GM12878 (cell line): ENCODE results near the gene DTNBP1. TPM values are rescaled to one million over a fixed set of nuclear protein-coding genes. Genes with fewer than 3 reads are reported as not detected.

Source experiments
- ATAC-seq: fragments of 200-7000 bp; cut with Tn5 transposase; 3 replicates; pipeline ENCODE4 v1.9.1; 2020; ENCODE audit warnings: mild to moderate bottlenecking, moderate library complexity
- BruUV-seq: library from RNA; stranded (reverse); fragments of 400-500 nt; replicated peaks from 2 replicates; lab custom pipeline; 2021; lab: Mats Ljungman, UMichigan
- CTCF ChIA-PET: fragments of 300-600 bp; sonication (Branson Sonifier 250); formaldehyde crosslinking; extraction: SDS; loops from one replicate; lab custom pipeline; 2021; ENCODE audit warnings: inconsistent platforms; lab: Yijun Ruan, JAX
- POLR2A ChIA-PET: fragments of 350-600 bp; formaldehyde crosslinking; extraction: SDS; loops from one replicate; lab custom pipeline; 2021; ENCODE audit warnings: inconsistent platforms; lab: Charles Lee
- RAD21 ChIA-PET: fragments of 300-600 bp; sonication (Branson Sonifier 250); formaldehyde crosslinking; loops from one replicate; lab custom pipeline; 2023; ENCODE audit warnings: antibody characterized with exemption; ENCODE audit not compliant: unreplicated experiment; lab: Charles Lee
- SMC1A ChIA-PET: fragments of 300-600 bp; sonication (Branson Sonifier 250); formaldehyde crosslinking; loops from one replicate; lab custom pipeline; 2023; ENCODE audit not compliant: unreplicated experiment, uncharacterized antibody; lab: Charles Lee
- DNase-seq: peaks from one replicate; pipeline ENCODE4 v3.0.0-alpha.2; 2011; ENCODE audit warnings: low read depth, low spot score
- FAIRE-seq: peaks from 3 replicates; lab custom pipeline; 2011; peaks lifted over from hg19 to GRCh38; lab: Jason Lieb, UNC
- H2AFZ ChIP-seq: 2 replicates; pipeline ENCODE4 v1.6.0; 2011; ENCODE audit warnings: low read depth, low read length, control low read depth; ENCODE audit not compliant: control insufficient read depth
- H3K27ac ChIP-seq: 2 replicates; pipeline ENCODE4 v1.5.1; 2011; ENCODE audit warnings: control low read depth; ENCODE audit not compliant: control insufficient read depth, insufficient read depth
- H3K27me3 ChIP-seq, 2 experiments: replicated peaks in 1 of 2; 2 replicates each; pipeline versions ENCODE4 v1.6.0 to v1.6.1; 2011; ENCODE audit warnings: low read length in 1 of 2; ENCODE audit not compliant: control insufficient read depth in 2 of 2, insufficient read depth in 2 of 2
- H3K36me3 ChIP-seq, 2 experiments: 2 replicates each; pipeline ENCODE4 v1.5.1; 2011; ENCODE audit warnings: low read length in 1 of 2; ENCODE audit not compliant: control insufficient read depth in 2 of 2, insufficient read depth in 2 of 2
- H3K4me1 ChIP-seq: 2 replicates; pipeline ENCODE4 v1.6.1; 2011; ENCODE audit warnings: mild to moderate bottlenecking, low read length, moderate library complexity, mixed read lengths; ENCODE audit not compliant: control insufficient read depth, insufficient read depth
- H3K4me2 ChIP-seq: 2 replicates; pipeline ENCODE4 v1.6.0; 2011; ENCODE audit warnings: control low read depth; ENCODE audit not compliant: control insufficient read depth, insufficient read depth
- H3K4me3 ChIP-seq: fragments of 200-600 bp; sonication (generic); 2 replicates; pipeline ENCODE4 v1.5.1; 2016
- H3K79me2 ChIP-seq: 2 replicates; pipeline ENCODE4 v1.6.0; 2011; ENCODE audit warnings: low read length; ENCODE audit not compliant: control insufficient read depth, insufficient read depth
- H3K9ac ChIP-seq: 2 replicates; pipeline ENCODE4 v1.8.0; 2011; ENCODE audit warnings: low read length, control low read depth, mixed read lengths; ENCODE audit not compliant: control insufficient read depth, insufficient read depth
- H3K9me3 ChIP-seq: replicated peaks from 3 replicates; pipeline ENCODE4 v1.5.1; 2011; ENCODE audit warnings: mild to moderate bottlenecking, low read length; ENCODE audit not compliant: control insufficient read depth, insufficient read depth
- H4K20me1 ChIP-seq: 2 replicates; pipeline ENCODE4 v1.6.0; 2011; ENCODE audit not compliant: control insufficient read depth, insufficient read depth
- BHLHE40 ChIP-seq, 2 experiments: fragments of 450-650 bp in 1 of 2; IDR thresholded peaks; 2 replicates each; pipeline ENCODE4 v1.6.1; 2011 to 2017; ENCODE audit warnings: low read depth in 2 of 2, borderline replicate concordance in 1 of 2, improper control_type of control experiment in 1 of 2, low read length in 1 of 2, mild to moderate bottlenecking in 1 of 2
- HDGF ChIP-seq: fragments of 450-650 bp; IDR thresholded peaks from 2 replicates; pipeline ENCODE4 v1.6.1; 2016; ENCODE audit warnings: antibody characterized with exemption
- KAT2A ChIP-seq: conservative IDR thresholded peaks from 2 replicates; pipeline ENCODE4 v1.6.1; 2011; ENCODE audit warnings: low read depth, low read length; ENCODE audit not compliant: control insufficient read depth
- NBN ChIP-seq: fragments of 450-650 bp; IDR thresholded peaks from 2 replicates; pipeline ENCODE4 v1.6.1; 2016
- RAD51 ChIP-seq: fragments of 450-650 bp; IDR thresholded peaks from 2 replicates; pipeline ENCODE4 v1.6.1; 2016; ENCODE audit warnings: moderate library complexity, mild to moderate bottlenecking, inconsistent platforms
- SMC3 ChIP-seq: IDR thresholded peaks from 2 replicates; pipeline ENCODE4 v1.6.1; 2011; ENCODE audit warnings: low read length, improper control_type of control experiment, borderline replicate concordance
- SRF ChIP-seq, 2 experiments: IDR thresholded peaks; 2 replicates each; pipeline ENCODE4 v1.6.1; 2011; ENCODE audit warnings: low read depth in 2 of 2, low read length in 2 of 2, mild to moderate bottlenecking in 1 of 2, moderate library complexity in 1 of 2
- WGBS: methylation state at CpG from one replicate; pipeline ENCODE4 v1.1.6; 2016; ENCODE audit warnings: low lambda C conversion rate; ENCODE audit not compliant: insufficient replicate concordance, insufficient coverage; ENCODE audit errors: missing lambda C conversion rate; 5-methylcytosine and 5-hydroxymethylcytosine counted together
- in situ Hi-C: fragments of 300-500 bp; cut with MboI; formaldehyde crosslinking; loops from 9 replicates; pipeline ENCODE4 v1.14.3; 2018; ENCODE audit warnings: mixed read lengths
- intact Hi-C: fragments of 100-400 bp; cut with micrococcal nuclease; formaldehyde crosslinking; loops from one replicate; pipeline ENCODE4 v1.14.2; 2022; ENCODE audit not compliant: unreplicated experiment
- polyA plus RNA-seq, 11 experiments: library from polyadenylated mRNA; depleted of rRNA in 4 of 11; unstranded in 6 of 11; stranded (reverse) in 5 of 11; fragments of >200 nt; fragmentation: Nextera tagmentation in 4 of 11; fragmentation: Illumina TruSeq in 1 of 11; extraction: Ambion mirVana in 4 of 11; extraction: Trizol in 1 of 11; gene quantifications; 1 replicate in 1 of 11; 2 replicates in 10 of 11; pipeline versions ENCODE4 v1.2.1 to v1.2.3, GENCODE V29; 2011 to 2016; ENCODE audit warnings: inconsistent platforms in 2 of 11, missing spikeins in 2 of 11, low read depth in 1 of 11
- total RNA-seq, 4 experiments: library from RNA; depleted of rRNA in 3 of 4; stranded (reverse); fragments of >200 nt in 3 of 4; fragmentation: Illumina TruSeq in 1 of 4; extraction: Trizol in 1 of 4; gene quantifications; 2 replicates each; pipeline versions ENCODE4 v1.2.1 to v1.2.3, GENCODE V29; 2013 to 2021
- TF ChIP-seq, protein P1 (sequence below): fragments of 450-650 bp; IDR thresholded peaks from 2 replicates; pipeline ENCODE4 v1.6.1; 2017; ENCODE audit warnings: mild to moderate bottlenecking, moderate library complexity
- TF ChIP-seq, protein P2 (sequence below): fragments of 450-650 bp; IDR thresholded peaks from 2 replicates; pipeline ENCODE4 v1.6.1; 2017; ENCODE audit warnings: low read depth, mild to moderate bottlenecking, moderate library complexity
- TF ChIP-seq, protein P3 (sequence below): fragments of 450-650 bp; IDR thresholded peaks from 2 replicates; pipeline ENCODE4 v1.6.1; 2016; ENCODE audit warnings: mild to moderate bottlenecking

DTNBP1 gene
- total and polyA plus RNA-seq, 10 of the 15 experiments (the other 5 are each of a cell fraction or from before 2014, with no cell fraction given) = 7.1 to 40.3 (median 20.1) TPM

DNA sequence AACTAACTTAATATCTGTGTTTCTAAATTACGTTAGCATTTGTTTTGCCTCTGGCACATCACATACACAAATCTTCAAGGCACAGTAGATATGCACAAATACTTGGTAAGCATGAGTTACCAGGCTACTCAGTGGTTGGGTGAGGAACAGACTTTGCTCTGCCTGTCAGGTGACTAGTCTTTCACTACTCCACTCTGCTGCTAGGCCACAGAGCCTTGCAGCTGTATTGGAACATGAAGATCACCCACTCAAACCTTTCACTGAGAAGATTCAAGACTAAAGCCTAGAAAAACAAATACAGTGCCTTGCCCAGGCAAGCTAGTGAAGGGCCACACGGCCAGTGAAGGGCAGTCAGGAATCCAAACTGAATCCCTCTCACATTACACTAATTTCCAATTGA, 47.0 kb downstream of the DTNBP1 start:
- POLR2A ChIA-PET = interaction anchor here (0.5 to 1.4 kb wide), 5 partner anchors 10 to 1143 kb away, joined by 3 to 5 read pairs (median 4); no protein-coding TSS in a partner anchor
- Histone ChIP-seq H3K9ac (no peak overlapping the region; the same call in 1 of the 2 replicates), H3K27ac (peak overlapping the region; percentile 20; the same call in 1 of the 2 replicates), H3K4me3 (no peak overlapping the region), H2AFZ (no peak overlapping the region), H4K20me1 (no peaks in the 10 kb centered on the region), H3K4me1 (peaks cover 14% of the 10 kb centered on the region; the same call in 1 of the 2 replicates), H3K79me2 (peaks cover 4% of the 10 kb centered on the region), H3K27me3 (no peaks in the 10 kb centered on the region), H3K9me3 (no peaks in the 10 kb centered on the region; the same call in 1 of the 3 replicates), H3K36me3 (peaks cover 0 to 16% of the 10 kb centered on the region in 2 experiments; a peak in 3 of 4 replicates), H3K4me2 (no peak overlapping the region)
- in situ Hi-C loops (loop anchor here (25.0 kb wide), 1 partner anchor 1404 kb away; no protein-coding TSS in a partner anchor), intact Hi-C loops (no loop called here)
- no TSS peak for BruUV-seq
- ATAC-seq (peak; percentile 90), FAIRE-seq (peak; percentile 65), DNase-seq (no peak)
- CTCF ChIA-PET = interaction anchor here (0.6 to 2.8 kb wide), 6 partner anchors 8 to 590 kb away, joined by 3 to 23 read pairs (median 4); no protein-coding TSS in a partner anchor
- RAD21 ChIA-PET = interaction anchor here (0.6 to 1.5 kb wide), 9 partner anchors 13 to 760 kb away, joined by 3 to 4 read pairs (median 3); no protein-coding TSS in a partner anchor
- SMC1A ChIA-PET = interaction anchor here (0.7 to 14.3 kb wide), 9 partner anchors 9 to 172 kb away, joined by 3 to 165 read pairs (median 3); no protein-coding TSS in a partner anchor
- 80% methylated on average over 2 of the region's 2 CpGs for WGBS
- peak; percentile 22 to 76; a peak in 1 of 4 replicates for TF ChIP-seq BHLHE40 (IDR thresholded peaks at IDR 0.05; ENCODE audit: borderline replicate concordance in 1 of 2, low read depth in 2 of 2, low read length in 1 of 2)
- TF ChIP-seq KAT2A = no peak
- TF ChIP-seq, protein P1, sequence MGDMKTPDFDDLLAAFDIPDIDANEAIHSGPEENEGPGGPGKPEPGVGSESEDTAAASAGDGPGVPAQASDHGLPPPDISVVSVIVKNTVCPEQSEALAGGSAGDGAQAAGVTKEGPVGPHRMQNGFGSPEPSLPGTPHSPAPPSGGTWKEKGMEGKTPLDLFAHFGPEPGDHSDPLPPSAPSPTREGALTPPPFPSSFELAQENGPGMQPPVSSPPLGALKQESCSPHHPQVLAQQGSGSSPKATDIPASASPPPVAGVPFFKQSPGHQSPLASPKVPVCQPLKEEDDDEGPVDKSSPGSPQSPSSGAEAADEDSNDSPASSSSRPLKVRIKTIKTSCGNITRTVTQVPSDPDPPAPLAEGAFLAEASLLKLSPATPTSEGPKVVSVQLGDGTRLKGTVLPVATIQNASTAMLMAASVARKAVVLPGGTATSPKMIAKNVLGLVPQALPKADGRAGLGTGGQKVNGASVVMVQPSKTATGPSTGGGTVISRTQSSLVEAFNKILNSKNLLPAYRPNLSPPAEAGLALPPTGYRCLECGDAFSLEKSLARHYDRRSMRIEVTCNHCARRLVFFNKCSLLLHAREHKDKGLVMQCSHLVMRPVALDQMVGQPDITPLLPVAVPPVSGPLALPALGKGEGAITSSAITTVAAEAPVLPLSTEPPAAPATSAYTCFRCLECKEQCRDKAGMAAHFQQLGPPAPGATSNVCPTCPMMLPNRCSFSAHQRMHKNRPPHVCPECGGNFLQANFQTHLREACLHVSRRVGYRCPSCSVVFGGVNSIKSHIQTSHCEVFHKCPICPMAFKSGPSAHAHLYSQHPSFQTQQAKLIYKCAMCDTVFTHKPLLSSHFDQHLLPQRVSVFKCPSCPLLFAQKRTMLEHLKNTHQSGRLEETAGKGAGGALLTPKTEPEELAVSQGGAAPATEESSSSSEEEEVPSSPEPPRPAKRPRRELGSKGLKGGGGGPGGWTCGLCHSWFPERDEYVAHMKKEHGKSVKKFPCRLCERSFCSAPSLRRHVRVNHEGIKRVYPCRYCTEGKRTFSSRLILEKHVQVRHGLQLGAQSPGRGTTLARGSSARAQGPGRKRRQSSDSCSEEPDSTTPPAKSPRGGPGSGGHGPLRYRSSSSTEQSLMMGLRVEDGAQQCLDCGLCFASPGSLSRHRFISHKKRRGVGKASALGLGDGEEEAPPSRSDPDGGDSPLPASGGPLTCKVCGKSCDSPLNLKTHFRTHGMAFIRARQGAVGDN = peak; percentile 94
- 0 out of 2 replicates have a peak, but pooled peaks have one; percentile 49 for TF ChIP-seq HDGF
- TF ChIP-seq, protein P2, sequence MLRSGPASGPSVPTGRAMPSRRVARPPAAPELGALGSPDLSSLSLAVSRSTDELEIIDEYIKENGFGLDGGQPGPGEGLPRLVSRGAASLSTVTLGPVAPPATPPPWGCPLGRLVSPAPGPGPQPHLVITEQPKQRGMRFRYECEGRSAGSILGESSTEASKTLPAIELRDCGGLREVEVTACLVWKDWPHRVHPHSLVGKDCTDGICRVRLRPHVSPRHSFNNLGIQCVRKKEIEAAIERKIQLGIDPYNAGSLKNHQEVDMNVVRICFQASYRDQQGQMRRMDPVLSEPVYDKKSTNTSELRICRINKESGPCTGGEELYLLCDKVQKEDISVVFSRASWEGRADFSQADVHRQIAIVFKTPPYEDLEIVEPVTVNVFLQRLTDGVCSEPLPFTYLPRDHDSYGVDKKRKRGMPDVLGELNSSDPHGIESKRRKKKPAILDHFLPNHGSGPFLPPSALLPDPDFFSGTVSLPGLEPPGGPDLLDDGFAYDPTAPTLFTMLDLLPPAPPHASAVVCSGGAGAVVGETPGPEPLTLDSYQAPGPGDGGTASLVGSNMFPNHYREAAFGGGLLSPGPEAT = peak; percentile 50; the same call in 1 of the 2 replicates
- no peak for TF ChIP-seq SMC3
- TF ChIP-seq, protein P3, sequence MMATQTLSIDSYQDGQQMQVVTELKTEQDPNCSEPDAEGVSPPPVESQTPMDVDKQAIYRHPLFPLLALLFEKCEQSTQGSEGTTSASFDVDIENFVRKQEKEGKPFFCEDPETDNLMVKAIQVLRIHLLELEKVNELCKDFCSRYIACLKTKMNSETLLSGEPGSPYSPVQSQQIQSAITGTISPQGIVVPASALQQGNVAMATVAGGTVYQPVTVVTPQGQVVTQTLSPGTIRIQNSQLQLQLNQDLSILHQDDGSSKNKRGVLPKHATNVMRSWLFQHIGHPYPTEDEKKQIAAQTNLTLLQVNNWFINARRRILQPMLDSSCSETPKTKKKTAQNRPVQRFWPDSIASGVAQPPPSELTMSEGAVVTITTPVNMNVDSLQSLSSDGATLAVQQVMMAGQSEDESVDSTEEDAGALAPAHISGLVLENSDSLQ = peak; percentile 70; the same call in 1 of the 2 replicates
- TF ChIP-seq SRF (IDR thresholded peaks at IDR 0.05; ENCODE audit: low read depth in 2 of 2, low read length in 2 of 2) = no peak
- peak; percentile 87 for TF ChIP-seq RAD51
- TF ChIP-seq NBN = 0 out of 2 replicates have a peak, but pooled peaks have one; percentile 27
